Right lobe of liver (tissue), 4 donors: Measurements from ENCODE around the gene DHRS4.
"Not testable (repeated sequence)": the region's sequence is repeated elsewhere in the genome, so short reads cannot be mapped to it uniquely, and the experiment has no call there.

ENCODE experiments used
- CTCF ChIP-seq, 4 donors: fragments of 200-600 bp in 3 of 4; fragments of 450-650 bp in 1 of 4; IDR thresholded peaks; one replicate each; pipeline versions ENCODE4 v1.5.1 to v1.8.0; 2016 to 2022; ENCODE audit warnings: antibody characterized with exemption in 4 of 4, mild to moderate bottlenecking in 2 of 4
- POLR2A ChIP-seq: fragments of 450-650 bp; IDR thresholded peaks from one replicate; pipeline ENCODE4 v1.6.1; 2017; ENCODE audit warnings: antibody characterized with exemption, mild to moderate bottlenecking
- donor health status: DM: no; HTN: no; CAD: no.
- donor health status: DM: no; HTN: no; CAD: no.
- donor health status: DM: no; HTN: yes; CAD: no.

DNA sequence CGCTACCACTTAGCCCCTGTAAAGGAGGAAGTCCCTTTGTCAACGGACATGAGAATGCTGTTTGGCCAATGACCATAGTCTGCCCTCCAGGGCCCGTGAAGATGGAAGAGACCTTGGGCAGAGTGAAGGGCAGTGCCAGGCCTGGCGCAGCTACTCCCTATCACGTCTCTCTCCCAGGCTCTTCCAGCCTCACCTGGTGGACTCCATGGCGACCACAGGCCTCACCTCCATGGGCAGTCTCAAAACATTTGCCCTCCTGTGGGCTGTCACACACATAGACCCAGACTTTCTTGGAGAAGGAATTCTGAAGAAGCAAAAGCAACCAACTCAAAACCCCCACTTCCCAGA is 480 bp upstream of the DHRS4 start:
- not testable (repeated sequence) for TF ChIP-seq POLR2A; CTCF (IDR thresholded peaks at IDR 0.05)
